Suppressor macrophage (primary cell): ENCODE measurements around the gene SH3BP4.

Source experiments
- DNase-seq, 4 experiments: peaks; one replicate each; pipeline ENCODE4 v3.0.0-alpha.2; 2020 to 2022

SH3BP4 gene

DNA sequence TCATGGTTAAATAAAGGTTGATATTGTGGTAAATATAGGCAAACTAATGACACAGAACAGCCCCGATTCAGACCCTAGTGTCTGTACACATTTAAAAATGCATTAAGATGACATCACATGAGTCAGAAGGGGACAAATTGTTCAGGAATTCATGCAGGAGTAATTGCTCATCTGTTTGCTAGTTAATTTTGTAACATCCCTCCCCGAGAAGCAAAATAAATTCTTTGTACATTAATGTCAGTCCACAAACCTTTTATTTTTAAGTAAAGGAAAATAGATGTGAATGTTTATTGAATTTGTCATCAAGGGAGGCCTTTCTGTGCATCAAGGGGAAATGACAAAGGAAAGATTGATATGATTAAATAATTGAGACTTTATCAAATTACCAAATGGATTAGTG lies 69.9 kb downstream of the SH3BP4 start:
- DNase-seq = no peak

DNA sequence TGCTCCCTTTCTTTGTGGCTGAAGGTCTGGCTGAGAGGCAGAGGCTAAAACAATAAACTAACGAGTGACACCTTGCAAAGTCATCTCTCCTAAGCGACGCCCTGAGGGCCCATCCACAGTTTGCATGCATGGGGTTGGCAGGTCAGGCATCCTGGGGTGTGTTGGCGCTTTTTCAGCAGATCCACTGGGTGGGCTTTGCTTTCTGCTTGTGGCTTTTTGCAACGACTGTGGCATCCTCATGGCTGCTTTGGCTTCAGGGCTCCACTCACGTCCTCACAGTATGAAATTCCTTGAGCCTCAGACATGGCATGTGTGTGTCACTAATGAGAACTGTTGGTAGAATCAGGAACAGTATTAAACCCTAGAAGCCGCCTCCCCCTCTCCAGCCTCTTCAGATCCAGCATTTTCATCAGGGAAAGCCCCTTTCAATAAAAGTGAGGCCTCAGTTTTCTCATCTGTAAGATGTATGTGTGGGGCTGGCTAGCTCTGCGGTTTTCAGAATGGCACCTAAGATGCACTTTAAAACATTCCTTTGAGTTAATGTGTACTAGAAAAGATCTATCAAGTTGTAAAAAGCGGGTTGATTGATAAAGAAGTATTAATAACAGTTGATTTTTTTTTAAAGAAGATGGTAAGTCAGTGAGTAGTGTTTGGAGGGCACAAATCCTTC lies 72.5 kb downstream of the SH3BP4 start:
- DNase-seq = no peak

DNA sequence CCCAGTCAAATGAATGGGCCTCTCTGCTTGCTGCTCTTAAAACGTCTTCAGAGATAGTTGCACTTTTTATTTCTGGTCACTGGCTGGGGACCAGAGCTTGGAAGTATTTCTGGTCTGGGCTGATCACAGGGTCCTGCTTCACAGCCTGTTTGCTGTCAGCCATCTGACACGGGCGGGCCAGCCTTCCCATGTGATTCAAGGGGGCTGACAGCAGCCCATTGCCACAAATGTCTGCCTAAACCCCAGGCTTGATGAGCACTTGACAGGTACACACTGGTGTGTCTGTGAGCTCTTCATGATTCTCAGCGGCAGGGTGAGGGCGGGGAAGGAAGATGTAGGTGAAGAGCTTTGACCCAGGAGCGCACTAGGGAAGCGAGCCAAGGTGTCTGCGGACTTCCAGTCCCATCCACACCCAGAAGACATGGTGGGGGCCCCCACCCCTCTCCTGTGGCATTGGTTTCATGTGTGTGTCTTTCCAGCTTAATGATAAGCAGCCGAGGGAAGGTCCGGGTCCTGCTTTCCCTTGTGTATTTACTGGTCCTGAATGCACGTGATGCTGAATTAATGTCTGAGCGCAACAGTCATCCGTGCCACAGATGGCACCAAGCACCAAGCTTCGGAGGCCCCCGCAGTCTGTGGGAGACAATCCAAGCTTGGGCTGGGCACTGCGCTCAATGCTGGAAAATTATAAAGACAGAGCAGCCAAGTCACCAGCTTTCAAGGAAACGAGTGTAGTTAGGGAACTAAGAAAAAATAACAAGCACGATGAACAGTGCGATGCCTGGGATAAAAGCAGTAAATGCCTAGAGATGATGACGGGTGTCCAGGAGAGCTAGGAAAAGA lies 73.3 kb downstream of the SH3BP4 start:
- DNase-seq = no peak

DNA sequence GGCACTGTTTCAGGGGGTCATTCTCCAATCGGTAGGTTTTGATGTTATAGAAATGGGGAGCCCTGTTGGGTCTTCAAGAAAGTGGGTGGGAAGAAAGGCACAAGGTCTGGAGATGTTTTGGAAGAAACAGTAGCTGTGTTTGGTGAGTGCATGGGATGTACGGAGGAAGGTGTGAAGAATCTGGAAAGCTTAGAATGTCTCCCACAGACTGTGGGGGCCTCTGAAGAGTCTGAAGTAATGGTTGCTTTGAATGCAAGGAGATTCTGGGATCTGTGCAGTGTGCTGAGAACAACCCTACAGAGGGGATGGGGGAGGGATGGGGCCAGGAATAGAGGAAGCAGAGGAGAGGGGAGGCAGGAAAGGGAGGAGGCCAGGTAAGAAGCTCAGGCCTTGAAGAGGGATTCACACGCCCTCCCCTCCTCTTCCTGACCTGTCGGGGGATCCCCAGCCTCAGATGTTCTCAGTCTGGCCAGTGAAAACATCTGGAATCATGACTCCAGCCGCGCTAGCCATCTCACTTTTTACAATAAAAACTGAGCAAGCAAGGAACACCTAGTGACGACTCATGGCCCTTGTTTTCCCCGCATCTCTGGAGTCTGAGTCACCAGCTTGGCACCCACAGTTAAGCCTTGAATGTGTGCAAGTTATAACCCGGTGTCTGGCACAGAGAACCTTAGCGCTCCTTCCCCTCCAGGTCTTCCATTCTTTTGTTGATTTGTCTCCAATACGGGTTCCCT lies 74.2 kb downstream of the SH3BP4 start:
- DNase-seq = no peak

DNA sequence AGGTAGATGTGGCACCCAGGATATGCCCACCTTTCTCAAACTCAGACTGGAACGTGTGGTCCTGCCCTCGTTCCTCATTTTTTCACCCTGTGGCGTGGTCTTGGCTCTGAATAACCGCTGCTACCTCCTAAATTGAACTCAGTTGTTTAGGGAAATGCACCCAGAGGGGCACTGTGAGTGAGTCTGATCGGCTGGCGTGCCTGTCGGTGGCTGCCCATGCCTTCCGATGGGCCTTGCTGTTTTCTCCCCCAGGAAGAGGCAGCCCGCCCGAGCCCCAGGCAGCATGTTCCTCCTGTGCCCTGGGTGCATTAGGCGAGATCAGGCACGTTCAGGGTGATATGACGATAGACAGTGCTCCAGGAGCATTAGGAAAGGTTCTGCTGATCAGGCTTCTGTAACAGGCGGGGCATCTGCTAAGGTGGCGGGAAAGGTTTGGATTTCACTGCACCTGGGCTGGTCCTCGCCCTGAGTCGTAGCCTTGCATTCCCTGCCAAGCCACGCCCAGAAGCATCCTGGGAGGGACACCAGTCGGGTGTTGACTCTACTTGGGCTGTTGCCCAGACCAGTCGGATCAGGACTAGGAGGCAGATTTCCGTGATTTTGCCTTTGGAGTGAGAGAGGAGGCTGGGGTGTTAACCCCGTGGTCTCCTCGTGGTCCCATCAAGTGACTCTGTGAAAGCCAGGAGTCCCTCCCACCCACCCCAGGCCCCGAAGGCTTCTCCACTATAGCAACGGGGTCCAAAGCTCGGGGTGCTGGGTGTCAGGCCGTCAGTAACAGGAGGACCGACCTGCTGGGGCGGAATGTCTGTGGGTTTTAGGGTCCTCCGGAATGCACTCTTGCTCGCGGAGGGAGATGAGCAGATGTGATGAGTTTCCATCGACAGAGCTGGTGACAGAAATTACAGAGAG lies 75.1 kb downstream of the SH3BP4 start:
- DNase-seq = no peak

DNA sequence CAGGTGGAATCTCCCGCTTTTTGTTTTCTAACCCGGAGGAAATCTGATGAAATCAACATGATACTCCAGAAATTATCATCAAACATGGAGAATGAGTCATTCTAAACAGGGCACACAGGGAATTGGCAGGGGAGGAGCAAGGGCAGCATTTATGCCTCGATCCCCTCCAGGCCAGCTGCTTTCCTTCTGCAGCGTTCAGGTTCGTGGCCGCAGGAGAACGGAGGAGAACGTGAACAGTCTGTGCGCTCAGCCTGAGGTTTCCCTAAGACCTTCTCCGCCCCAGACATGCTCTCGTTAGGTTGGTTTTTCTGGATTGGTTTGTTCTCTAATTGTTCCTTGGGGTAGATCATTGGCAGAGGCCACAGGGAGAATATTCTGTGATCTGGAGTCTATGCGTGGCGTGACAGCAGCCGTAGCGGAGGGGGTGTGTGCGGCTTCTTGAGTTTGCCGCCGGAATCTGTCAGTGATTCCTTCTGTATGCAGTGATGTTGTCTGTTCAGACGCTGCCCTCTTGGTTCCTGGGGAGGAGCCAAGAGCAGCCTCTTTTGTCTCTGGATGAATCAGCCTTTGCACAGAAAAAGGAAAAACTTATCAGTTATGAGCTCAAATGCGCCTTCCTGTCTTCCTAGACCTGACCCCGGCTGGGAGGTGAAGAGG lies 75.9 kb downstream of the SH3BP4 start:
- DNase-seq = no peak

DNA sequence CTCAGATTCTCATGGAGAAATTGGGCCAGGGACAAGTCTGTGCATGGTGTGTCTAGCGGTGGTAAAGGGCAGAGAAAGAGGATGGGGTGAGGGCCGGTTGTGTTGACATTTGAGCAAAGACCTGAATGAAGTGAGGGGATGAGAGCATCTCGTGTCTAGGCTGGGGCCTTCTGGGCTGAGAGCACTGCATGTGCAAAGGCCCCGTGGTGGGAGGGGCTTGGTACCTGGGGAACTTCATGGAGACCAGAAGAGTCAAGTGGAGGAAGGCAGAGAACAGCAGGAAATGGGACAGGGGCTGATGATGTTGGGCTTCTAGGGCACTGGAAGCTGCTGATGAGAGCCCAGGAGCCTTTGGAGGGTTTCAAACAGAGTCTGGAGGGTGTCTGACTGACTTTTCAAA lies 76.8 kb downstream of the SH3BP4 start:
- DNase-seq = no peak

DNA sequence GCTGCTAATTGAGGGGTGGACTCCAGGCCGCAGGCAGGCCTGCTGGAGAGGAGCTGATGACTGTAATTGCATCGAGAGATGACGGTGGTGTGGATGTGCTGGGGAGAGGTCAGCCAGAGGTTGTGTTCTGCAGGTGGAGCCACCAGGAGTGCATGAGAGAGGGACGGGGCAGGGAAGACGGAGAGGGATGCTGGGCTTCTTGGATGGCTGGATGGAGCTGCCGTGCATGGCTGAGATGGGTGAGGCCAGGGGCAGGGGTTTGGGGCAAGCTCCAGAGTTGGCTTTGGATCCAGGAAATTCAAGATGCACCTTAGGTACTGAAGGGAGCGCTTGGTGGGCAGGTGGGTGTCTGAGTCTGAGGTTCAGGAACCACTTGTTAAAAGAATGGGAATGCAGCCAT lies 77.2 kb downstream of the SH3BP4 start:
- no peak for DNase-seq

DNA sequence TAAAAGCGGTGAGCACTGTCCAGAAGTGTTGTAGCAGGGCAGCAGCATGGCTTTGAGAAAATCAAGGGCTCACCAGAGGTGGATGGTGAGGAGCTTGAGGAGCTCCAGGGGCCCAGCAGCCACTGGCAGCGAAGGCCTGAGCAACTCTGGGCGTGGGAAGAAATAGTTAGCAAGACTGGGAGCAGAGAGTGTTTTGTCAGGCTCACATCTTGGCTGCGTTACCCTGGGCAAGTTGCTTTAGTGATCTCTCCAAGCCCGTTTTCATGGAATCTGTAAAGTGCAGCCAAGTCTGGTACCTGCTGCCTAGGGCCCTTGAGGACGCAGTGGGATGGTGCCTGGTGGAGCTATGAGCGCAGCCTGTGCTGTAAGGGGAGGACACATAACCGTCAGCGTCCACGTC lies 78.3 kb downstream of the SH3BP4 start:
- DNase-seq = no peak

DNA sequence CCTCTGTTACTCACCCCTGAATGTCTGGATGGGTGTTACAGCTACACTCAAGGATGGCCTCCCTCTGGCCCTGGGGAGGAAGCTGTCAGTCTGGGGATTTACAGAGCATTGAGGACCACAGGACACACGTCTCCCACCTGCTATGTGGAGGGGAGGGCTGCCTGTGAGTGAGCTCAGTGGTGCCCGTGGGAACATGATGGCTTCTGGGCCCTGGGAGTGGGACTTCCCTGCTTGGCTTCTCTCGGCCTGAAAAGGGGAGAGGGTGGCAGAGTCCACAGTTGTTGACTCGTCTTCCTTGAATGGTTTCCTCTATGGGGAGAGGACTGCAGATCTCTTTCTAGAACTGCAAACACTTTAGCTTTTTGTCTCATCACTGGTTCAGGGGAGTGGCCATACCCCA lies 79.1 kb downstream of the SH3BP4 start:
- no peak for DNase-seq

DNA sequence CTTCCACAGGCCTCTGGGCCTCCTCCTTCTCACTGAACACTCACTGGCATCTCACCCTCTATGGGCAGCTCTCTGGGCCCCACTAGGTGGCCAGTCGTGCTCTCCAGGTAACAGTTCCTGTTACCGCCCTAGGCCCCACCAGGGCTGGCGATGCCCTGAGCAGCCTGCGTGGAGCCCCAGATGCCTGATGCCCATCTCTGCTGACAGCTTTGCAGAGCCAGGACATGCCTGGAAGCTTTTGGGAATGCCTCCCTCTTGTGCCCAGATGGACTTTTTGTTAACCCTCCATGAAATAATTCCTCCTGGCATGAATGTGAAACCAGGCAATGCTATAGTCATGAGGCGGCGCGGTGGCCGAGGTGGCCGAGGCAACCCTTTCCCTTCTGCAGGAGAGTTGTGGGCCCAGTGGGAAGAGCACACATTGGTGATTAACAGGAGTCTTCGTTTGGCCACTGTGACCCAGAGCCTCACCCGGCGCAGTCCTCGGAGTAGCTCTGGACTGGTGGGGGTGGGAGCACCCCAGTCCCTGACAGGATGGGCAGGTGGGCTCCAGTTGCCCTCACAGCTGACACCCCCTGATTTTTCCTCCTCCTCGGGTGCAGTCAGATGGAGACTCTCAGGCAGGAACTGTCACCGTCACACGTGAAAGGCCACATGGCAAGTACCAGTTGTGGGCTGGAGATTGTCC lies 80.0 kb downstream of the SH3BP4 start:
- no peak for DNase-seq

DNA sequence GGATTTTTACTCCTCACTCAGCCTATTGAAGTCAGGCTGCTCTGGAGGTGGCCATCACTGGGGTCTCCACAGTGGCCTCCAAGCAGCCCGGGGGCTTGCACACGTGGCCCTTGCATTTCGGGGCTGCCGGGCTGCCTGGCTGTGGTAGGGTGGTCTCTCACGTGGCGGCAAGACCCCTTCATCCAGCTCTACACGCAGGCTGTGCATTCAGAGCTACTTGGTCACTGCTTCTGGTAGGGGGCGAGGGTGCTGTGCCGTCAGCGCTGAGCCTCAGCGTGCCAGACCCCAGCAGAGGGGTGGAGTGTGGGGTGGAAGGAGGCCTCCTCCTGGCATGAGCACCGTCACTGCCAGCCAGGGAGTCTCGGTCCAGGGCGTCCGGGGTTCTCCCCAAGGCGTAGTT lies 80.6 kb downstream of the SH3BP4 start:
- DNase-seq = no peak

DNA sequence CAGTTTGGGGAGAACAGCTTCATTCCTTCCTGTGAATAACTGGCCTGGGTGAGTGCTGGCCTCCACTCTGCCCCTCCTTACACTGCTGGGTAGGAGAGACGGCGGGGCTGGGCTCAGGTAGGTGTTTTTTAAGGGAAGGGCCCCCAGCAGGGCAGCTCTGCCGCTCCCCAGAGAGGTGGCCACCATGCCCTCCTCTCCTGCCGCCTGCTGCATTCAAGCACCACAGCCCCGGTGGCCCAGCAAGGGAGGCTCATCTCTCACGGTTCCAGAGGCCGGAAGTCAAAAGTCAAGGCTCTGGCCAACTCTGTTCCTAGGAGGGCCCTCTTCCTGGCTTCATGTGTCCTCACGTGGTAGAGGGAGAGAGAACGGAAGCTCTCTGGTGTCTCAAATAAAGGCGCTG lies 81.1 kb downstream of the SH3BP4 start:
- DNase-seq = no peak

DNA sequence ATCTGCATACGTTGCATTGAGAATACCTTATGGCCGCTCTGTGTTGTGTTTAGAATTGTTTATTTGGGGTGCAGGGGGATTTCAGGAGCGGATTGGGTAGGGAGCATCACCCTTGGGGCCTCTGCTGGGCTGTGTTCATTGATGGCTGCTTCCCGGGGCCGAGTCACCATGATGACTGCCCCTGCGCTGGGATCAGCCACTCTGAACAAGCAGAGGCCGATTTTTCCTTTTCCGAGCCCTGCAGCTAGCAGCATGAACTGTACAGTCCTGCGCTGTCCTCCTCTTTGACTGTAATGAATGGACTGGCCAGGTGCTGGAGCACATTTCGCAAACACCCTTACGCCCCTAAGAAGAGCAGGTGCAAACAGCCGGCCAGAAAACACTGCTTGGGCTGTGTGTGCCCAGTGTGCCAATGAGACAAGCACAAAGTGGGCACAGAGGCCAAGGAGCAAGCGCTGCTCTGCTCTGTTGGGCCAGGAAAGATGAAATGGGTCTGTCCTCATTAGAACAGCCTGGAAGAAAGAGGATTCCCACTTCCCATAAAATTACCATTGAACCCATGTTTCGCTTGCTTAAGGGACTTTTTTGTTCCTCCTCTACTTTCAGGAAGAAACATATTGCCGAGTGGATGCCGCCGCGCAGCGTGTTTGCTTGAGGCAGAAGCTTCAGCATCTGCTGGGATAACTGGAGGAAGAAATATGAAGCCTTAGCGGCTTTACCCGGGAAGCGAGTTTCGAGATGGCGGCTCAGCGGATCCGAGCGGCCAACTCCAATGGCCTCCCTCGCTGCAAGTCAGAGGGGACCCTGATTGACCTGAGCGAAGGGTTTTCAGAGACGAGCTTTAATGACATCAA lies 82.7 kb downstream of the SH3BP4 start:
- no peak for DNase-seq

DNA sequence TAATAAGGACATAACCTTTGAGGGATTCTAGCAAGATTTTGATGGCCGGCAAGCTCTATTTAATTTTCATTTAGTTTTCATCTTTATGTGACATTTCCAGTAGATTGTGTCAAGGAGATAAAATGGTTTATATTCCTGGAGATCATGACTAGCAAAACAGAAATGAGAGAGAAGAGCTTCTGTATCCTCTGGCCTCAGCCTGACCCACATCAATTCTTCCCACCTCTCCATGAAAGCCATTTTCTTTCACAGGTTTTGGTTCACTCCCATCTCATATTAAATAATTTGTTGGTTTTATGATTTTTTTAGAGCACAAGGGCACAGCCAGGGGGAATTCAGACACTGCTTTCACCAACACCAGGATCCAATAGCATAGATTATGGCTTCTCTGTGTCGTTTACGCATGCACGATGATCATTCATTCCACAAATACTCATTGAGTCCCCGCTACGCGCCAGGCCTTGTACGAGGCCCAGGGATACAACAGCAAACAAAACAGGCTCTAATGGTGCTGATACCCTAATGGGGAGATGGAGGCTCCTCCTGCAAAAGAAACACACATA lies 85.9 kb downstream of the SH3BP4 start:
- DNase-seq = no peak

DNA sequence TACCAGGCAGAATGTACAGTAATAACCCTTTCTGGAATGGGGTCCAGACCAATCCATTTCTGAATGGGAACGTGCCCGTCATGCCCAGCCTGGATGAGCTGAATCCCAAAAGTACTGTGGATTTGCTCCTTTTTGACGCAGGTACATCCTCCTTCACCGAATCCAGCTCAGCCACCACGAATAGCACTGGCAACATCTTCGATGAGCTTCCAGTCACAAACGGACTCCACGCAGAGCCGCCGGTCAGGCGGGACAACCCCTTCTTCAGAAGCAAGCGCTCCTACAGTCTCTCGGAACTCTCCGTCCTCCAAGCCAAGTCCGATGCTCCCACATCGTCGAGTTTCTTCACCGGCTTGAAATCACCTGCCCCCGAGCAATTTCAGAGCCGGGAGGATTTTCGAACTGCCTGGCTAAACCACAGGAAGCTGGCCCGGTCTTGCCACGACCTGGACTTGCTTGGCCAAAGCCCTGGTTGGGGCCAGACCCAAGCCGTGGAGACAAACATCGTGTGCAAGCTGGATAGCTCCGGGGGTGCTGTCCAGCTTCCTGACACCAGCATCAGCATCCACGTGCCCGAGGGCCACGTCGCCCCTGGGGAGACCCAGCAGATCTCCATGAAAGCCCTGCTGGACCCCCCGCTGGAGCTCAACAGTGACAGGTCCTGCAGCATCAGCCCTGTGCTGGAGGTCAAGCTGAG lies 89.6 kb downstream of the SH3BP4 start:
- no peak for DNase-seq

DNA sequence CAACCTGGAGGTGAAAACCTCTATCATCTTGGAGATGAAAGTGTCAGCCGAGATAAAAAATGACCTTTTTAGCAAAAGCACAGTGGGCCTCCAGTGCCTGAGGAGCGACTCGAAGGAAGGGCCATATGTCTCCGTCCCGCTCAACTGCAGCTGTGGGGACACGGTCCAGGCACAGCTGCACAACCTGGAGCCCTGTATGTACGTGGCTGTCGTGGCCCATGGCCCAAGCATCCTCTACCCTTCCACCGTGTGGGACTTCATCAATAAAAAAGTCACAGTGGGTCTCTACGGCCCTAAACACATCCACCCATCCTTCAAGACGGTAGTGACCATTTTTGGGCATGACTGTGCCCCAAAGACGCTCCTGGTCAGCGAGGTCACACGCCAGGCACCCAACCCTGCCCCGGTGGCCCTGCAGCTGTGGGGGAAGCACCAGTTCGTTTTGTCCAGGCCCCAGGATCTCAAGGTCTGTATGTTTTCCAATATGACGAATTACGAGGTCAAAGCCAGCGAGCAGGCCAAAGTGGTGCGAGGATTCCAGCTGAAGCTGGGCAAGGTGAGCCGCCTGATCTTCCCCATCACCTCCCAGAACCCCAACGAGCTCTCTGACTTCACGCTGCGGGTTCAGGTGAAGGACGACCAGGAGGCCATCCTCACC lies 90.2 kb downstream of the SH3BP4 start:
- DNase-seq = no peak

DNA sequence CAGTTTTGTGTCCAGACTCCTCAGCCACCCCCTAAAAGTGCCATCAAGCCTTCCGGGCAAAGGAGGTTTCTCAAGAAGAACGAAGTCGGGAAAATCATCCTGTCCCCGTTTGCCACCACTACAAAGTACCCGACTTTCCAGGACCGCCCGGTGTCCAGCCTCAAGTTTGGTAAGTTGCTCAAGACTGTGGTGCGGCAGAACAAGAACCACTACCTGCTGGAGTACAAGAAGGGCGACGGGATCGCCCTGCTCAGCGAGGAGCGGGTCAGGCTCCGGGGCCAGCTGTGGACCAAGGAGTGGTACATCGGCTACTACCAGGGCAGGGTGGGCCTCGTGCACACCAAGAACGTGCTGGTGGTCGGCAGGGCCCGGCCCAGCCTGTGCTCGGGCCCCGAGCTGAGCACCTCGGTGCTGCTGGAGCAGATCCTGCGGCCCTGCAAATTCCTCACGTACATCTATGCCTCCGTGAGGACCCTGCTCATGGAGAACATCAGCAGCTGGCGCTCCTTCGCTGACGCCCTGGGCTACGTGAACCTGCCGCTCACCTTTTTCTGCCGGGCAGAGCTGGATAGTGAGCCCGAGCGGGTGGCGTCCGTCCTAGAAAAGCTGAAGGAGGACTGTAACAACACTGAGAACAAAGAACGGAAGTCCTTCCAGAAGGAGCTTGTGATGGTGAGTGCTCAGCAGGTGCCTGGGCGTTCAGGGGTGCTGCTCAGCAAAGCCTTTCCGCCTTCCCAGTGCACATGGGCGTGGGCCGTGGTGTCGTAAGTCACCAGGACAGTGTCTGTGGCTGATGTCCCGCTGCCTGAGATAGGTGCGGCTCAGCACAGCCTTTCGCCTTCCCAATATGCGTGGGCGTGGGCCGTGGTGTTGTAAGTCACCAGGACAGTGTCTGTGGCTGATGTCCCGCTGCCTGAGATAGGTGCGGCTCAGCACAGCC lies 91.0 kb downstream of the SH3BP4 start:
- DNase-seq = peak in 1 of 4 experiments; percentile 26
